Panc1 (cell line): ENCODE results near the gene C13orf42. TPM values are rescaled to one million over a fixed set of nuclear protein-coding genes. Genes with fewer than 3 reads are reported as not detected.
A peak's percentile ranks its signal among the peaks of the same experiment; 100 is the strongest.

Experiments used
- ATAC-seq: fragments of 200-7000 bp; cut with Tn5 transposase; 2 replicates; pipeline ENCODE4 v1.9.1; 2020; ENCODE audit warnings: mild to moderate bottlenecking, moderate library complexity
- BruUV-seq: library from RNA; stranded (reverse); fragments of 400-500 nt; replicated peaks from 2 replicates; lab custom pipeline; 2021; lab: Mats Ljungman, UMichigan
- CTCF ChIA-PET: fragments of 300-600 bp; sonication (Branson Sonifier 250); formaldehyde crosslinking; loops from one replicate; lab custom pipeline; 2022; ENCODE audit warnings: antibody characterized with exemption; lab: Charles Lee
- POLR2A ChIA-PET: fragments of 300-600 bp; sonication (Branson Sonifier 250); formaldehyde crosslinking; loops from one replicate; lab custom pipeline; 2022; ENCODE audit warnings: antibody characterized with exemption; lab: Charles Lee
- DNase-seq: peaks from one replicate; pipeline ENCODE4 v3.0.0-alpha.2; 2010; ENCODE audit warnings: low read depth, low spot score
- H3K27ac ChIP-seq: 2 replicates; pipeline ENCODE4 v1.5.1; 2011; ENCODE audit warnings: mild to moderate bottlenecking, low read length, inconsistent platforms
- H3K27me3 ChIP-seq: fragments of 200-500 bp; sonication (Bioruptor generic); 2 replicates; pipeline ENCODE4 v1.6.0; 2014; ENCODE audit warnings: low read length, inconsistent platforms; ENCODE audit not compliant: control insufficient read depth, insufficient read depth
- H3K36me3 ChIP-seq: fragments of 200-500 bp; sonication (Bioruptor generic); 2 replicates; pipeline ENCODE4 v1.5.1; 2014; ENCODE audit warnings: inconsistent platforms, mild to moderate bottlenecking, low read length, moderate library complexity; ENCODE audit not compliant: control insufficient read depth, insufficient read depth
- H3K4me1 ChIP-seq: 2 replicates; pipeline ENCODE4 v1.5.1; 2011; ENCODE audit warnings: inconsistent platforms, mild to moderate bottlenecking, low read length, moderate library complexity; ENCODE audit not compliant: control insufficient read depth, insufficient read depth
- H3K4me3 ChIP-seq, 2 experiments: 2 replicates each; pipeline ENCODE4 v1.5.1; 2011 to 2012; ENCODE audit warnings: low read depth in 2 of 2, low read length in 2 of 2, mild to moderate bottlenecking in 2 of 2, inconsistent platforms in 1 of 2, moderate library complexity in 1 of 2
- H3K9me3 ChIP-seq: fragments of 200-500 bp; sonication (Bioruptor generic); 2 replicates; pipeline ENCODE4 v1.5.1; 2014; ENCODE audit warnings: low read depth, mild to moderate bottlenecking, inconsistent platforms, low read length, moderate library complexity; ENCODE audit not compliant: control insufficient read depth, insufficient read depth
- CTCF ChIP-seq: fragments of 450-650 bp; IDR thresholded peaks from 2 replicates; pipeline ENCODE4 v1.5.1; 2017; ENCODE audit warnings: mild to moderate bottlenecking
- POLR2AphosphoS5 ChIP-seq: IDR thresholded peaks from 2 replicates; pipeline ENCODE4 v1.6.1; 2012; ENCODE audit warnings: mild to moderate bottlenecking, low read depth, low read length, moderate library complexity
- REST ChIP-seq, 2 experiments: IDR thresholded peaks; 2 replicates each; pipeline ENCODE4 v1.6.1; 2011 to 2012; ENCODE audit warnings: low read depth in 2 of 2, control low read depth in 1 of 2, low read length in 1 of 2, mild to moderate bottlenecking in 1 of 2, moderate library complexity in 1 of 2; ENCODE audit not compliant: insufficient read depth in 1 of 2
- SIN3A ChIP-seq: IDR thresholded peaks from 2 replicates; pipeline ENCODE4 v1.6.1; 2012; ENCODE audit warnings: low read depth, mild to moderate bottlenecking, low read length, moderate library complexity, borderline replicate concordance; ENCODE audit not compliant: insufficient read depth
- TCF7L2 ChIP-seq: IDR thresholded peaks from 2 replicates; pipeline ENCODE4 v1.6.1; 2011; ENCODE audit warnings: mild to moderate bottlenecking, low read depth, low read length, inconsistent platforms
- in situ Hi-C: cut with HindIII; loops from 2 replicates; pipeline ENCODE4 v1.10.0; 2016; ENCODE audit warnings: low sequenced_read_pairs, low pct_unique_long_range_greater_than_20kb
- intact Hi-C: fragments of 100-400 bp; cut with micrococcal nuclease; formaldehyde crosslinking; loops from one replicate; pipeline ENCODE4 v1.10.0; 2022; ENCODE audit not compliant: unreplicated experiment
- total RNA-seq: library from RNA; stranded (reverse); gene quantifications from one replicate; pipeline ENCODE4 v1.2.1, GENCODE V29; 2021; ENCODE audit not compliant: unreplicated experiment

Gene C13orf42
- total RNA-seq, 1 experiment from 2014 or later, result not detected

GRCh38 chr13:51148952-51149573 lies 38.0 kb upstream of the C13orf42 start:
- CTCF ChIA-PET, result interaction anchor here (0.6 to 2.0 kb wide), 2 partner anchors 135 to 137 kb away, joined by 5 to 35 read pairs; no protein-coding TSS in a partner anchor
- H3K27me3 ChIP-seq, result peaks cover 10% of the 10 kb centered on the region; the same call in 1 of the 2 replicates
- in situ Hi-C loops, result no loop called here
- peak; percentile 75 for ATAC-seq
- no peaks in the 10 kb centered on the region for H3K4me1 ChIP-seq
- no peak overlapping the region for H3K27ac ChIP-seq
- no peaks in the 10 kb centered on the region for H3K9me3 ChIP-seq
- H3K4me3 ChIP-seq, result no peak overlapping the region
- POLR2A ChIA-PET, result interaction anchor here (0.7 kb wide), 1 partner anchor 208 kb away, joined by 11 read pairs; no protein-coding TSS in a partner anchor
- no peak for DNase-seq
- no TSS peak for BruUV-seq
- TF ChIP-seq REST (IDR thresholded peaks at IDR 0.05; ENCODE audit: insufficient read depth in 1 of 2, low read depth in 2 of 2, low read length in 1 of 2), result no peak
- no peak for TF ChIP-seq TCF7L2
- TF ChIP-seq SIN3A, result no peak
- no peak for TF ChIP-seq POLR2AphosphoS5
- TF ChIP-seq CTCF, result peak; percentile 76
- intact Hi-C loops, result loop anchor here (2.0 to 10.0 kb wide), 2 partner anchors 138 to 616 kb away; no protein-coding TSS in a partner anchor
- no peaks in the 10 kb centered on the region for H3K36me3 ChIP-seq

GRCh38 chr13:51148223-51148951 lies 37.3 kb upstream of the C13orf42 start:
- intact Hi-C loops (loop anchor here (2.0 to 10.0 kb wide), 2 partner anchors 138 to 616 kb away; no protein-coding TSS in a partner anchor), in situ Hi-C loops (no loop called here)
- ChIA-PET CTCF (interaction anchor here (0.6 to 2.0 kb wide), 2 partner anchors 135 to 138 kb away, joined by 5 to 35 read pairs; no protein-coding TSS in a partner anchor), POLR2A (interaction anchor here (0.7 kb wide), 1 partner anchor 208 kb away, joined by 11 read pairs; no protein-coding TSS in a partner anchor)
- TF ChIP-seq TCF7L2 (no peak), POLR2AphosphoS5 (no peak), REST (IDR thresholded peaks at IDR 0.05; ENCODE audit: insufficient read depth in 1 of 2, low read depth in 2 of 2, low read length in 1 of 2) (no peak), CTCF (no peak), SIN3A (no peak)
- no peak overlapping the region for H3K27ac ChIP-seq
- ATAC-seq, result peak; percentile 42; the same call in 1 of the 2 replicates
- H3K4me1 ChIP-seq, result no peaks in the 10 kb centered on the region
- no peaks in the 10 kb centered on the region for H3K9me3 ChIP-seq
- peaks cover 10% of the 10 kb centered on the region for H3K27me3 ChIP-seq
- DNase-seq, result no peak
- H3K36me3 ChIP-seq, result no peaks in the 10 kb centered on the region
- BruUV-seq, result no TSS peak
- no peak overlapping the region for H3K4me3 ChIP-seq
